Measurements from ENCODE around the gene NRCAM. TPM values are rescaled to one million over a fixed set of nuclear protein-coding genes. Genes with fewer than 3 reads are reported as not detected.

Gene NRCAM
- total RNA-seq, 1 experiment from 2014 or later, result 2.7 TPM

GRCh38 chr7:108211382-108212201 is 244.6 kb downstream of the NRCAM start:
- no peaks in the 10 kb centered on the region for H3K27me3 Mint-ChIP-seq (ENCODE audit: low read depth)
- DNase-seq (ENCODE audit: low spot score) (peak; percentile 44), ATAC-seq (peak; percentile 62; the same call in 1 of the 2 replicates)
- CTCF ChIA-PET, result no interaction called here
- peaks cover 13% of the 10 kb centered on the region for H3K36me3 Mint-ChIP-seq
- no peak overlapping the region for H3K27ac Mint-ChIP-seq
- POLR2A ChIA-PET, result no interaction called here
- H3K9me3 Mint-ChIP-seq, result peaks cover 25% of the 10 kb centered on the region
- no peak overlapping the region for H3K4me3 Mint-ChIP-seq
- H3K4me1 Mint-ChIP-seq, result peaks cover 4% of the 10 kb centered on the region; the same call in 1 of the 2 replicates
- TF ChIP-seq NFE2L1 (CRISPR knock-in tag; IDR thresholded peaks at IDR 0.05), result peak; percentile 89
- TF ChIP-seq ELF4 (CRISPR knock-in tag; IDR thresholded peaks at IDR 0.05; ENCODE audit: low read depth), result no peak

DNA sequence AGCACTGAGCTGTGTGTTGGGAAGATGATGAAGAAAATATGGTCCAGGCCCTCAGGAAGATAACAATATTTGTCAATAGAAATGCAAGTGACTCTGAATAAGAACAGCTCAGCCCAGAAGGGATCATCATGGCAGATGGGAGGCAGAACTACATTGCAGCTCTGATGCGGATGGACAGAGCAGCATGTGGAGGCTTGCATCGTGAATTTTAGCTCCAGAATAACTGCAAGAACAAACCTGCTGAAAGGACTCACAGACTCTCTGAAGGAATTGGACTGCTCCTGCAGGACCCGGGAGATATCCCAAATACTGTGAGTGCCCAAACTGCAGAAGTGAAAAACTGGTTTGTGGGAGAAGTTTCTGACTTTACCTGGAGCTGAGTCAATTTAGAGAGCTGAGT is 245.4 kb downstream of the NRCAM start:
- peaks cover 21% of the 10 kb centered on the region for H3K9me3 Mint-ChIP-seq
- H3K27ac Mint-ChIP-seq, result no peak overlapping the region
- POLR2A ChIA-PET, result no interaction called here
- H3K4me1 Mint-ChIP-seq, result peaks cover 4% of the 10 kb centered on the region; the same call in 1 of the 2 replicates
- H3K27me3 Mint-ChIP-seq (ENCODE audit: low read depth), result no peaks in the 10 kb centered on the region
- H3K36me3 Mint-ChIP-seq, result peaks cover 8% of the 10 kb centered on the region
- ATAC-seq (no peak), DNase-seq (ENCODE audit: low spot score) (no peak)
- H3K4me3 Mint-ChIP-seq, result no peak overlapping the region
- TF ChIP-seq ZNF423 (CRISPR knock-in tag; IDR thresholded peaks at IDR 0.05) (no peak), ESRRA (CRISPR knock-in tag; IDR thresholded peaks at IDR 0.05; ENCODE audit: borderline replicate concordance) (no peak), E2F4 (CRISPR knock-in tag; IDR thresholded peaks at IDR 0.05; ENCODE audit: borderline replicate concordance, low read depth) (no peak), GRHL2 (CRISPR knock-in tag; IDR thresholded peaks at IDR 0.05; ENCODE audit: insufficient replicate concordance, severe bottlenecking) (no peak), JAZF1 (CRISPR knock-in tag; IDR thresholded peaks at IDR 0.05) (no peak), ATF1 (CRISPR knock-in tag; IDR thresholded peaks at IDR 0.05) (no peak), SMAD3 (CRISPR knock-in tag; IDR thresholded peaks at IDR 0.05; ENCODE audit: borderline replicate concordance) (no peak), ZNF232 (CRISPR knock-in tag; IDR thresholded peaks at IDR 0.05) (no peak), ETV6 (CRISPR knock-in tag; IDR thresholded peaks at IDR 0.05) (no peak), AFF4 (CRISPR knock-in tag; IDR thresholded peaks at IDR 0.05; ENCODE audit: borderline replicate concordance) (no peak)
- TF ChIP-seq, protein P1, sequence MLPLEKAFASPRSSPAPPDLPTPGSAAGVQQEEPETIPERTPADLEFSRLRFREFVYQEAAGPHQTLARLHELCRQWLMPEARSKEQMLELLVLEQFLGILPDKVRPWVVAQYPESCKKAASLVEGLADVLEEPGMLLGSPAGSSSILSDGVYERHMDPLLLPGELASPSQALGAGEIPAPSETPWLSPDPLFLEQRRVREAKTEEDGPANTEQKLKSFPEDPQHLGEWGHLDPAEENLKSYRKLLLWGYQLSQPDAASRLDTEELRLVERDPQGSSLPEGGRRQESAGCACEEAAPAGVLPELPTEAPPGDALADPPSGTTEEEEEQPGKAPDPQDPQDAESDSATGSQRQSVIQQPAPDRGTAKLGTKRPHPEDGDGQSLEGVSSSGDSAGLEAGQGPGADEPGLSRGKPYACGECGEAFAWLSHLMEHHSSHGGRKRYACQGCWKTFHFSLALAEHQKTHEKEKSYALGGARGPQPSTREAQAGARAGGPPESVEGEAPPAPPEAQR (CRISPR knock-in tag; IDR thresholded peaks at IDR 0.05), result no peak
- TF ChIP-seq, protein P2, sequence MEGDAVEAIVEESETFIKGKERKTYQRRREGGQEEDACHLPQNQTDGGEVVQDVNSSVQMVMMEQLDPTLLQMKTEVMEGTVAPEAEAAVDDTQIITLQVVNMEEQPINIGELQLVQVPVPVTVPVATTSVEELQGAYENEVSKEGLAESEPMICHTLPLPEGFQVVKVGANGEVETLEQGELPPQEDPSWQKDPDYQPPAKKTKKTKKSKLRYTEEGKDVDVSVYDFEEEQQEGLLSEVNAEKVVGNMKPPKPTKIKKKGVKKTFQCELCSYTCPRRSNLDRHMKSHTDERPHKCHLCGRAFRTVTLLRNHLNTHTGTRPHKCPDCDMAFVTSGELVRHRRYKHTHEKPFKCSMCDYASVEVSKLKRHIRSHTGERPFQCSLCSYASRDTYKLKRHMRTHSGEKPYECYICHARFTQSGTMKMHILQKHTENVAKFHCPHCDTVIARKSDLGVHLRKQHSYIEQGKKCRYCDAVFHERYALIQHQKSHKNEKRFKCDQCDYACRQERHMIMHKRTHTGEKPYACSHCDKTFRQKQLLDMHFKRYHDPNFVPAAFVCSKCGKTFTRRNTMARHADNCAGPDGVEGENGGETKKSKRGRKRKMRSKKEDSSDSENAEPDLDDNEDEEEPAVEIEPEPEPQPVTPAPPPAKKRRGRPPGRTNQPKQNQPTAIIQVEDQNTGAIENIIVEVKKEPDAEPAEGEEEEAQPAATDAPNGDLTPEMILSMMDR (IDR thresholded peaks at IDR 0.05), result no peak
- TF ChIP-seq, protein P3, sequence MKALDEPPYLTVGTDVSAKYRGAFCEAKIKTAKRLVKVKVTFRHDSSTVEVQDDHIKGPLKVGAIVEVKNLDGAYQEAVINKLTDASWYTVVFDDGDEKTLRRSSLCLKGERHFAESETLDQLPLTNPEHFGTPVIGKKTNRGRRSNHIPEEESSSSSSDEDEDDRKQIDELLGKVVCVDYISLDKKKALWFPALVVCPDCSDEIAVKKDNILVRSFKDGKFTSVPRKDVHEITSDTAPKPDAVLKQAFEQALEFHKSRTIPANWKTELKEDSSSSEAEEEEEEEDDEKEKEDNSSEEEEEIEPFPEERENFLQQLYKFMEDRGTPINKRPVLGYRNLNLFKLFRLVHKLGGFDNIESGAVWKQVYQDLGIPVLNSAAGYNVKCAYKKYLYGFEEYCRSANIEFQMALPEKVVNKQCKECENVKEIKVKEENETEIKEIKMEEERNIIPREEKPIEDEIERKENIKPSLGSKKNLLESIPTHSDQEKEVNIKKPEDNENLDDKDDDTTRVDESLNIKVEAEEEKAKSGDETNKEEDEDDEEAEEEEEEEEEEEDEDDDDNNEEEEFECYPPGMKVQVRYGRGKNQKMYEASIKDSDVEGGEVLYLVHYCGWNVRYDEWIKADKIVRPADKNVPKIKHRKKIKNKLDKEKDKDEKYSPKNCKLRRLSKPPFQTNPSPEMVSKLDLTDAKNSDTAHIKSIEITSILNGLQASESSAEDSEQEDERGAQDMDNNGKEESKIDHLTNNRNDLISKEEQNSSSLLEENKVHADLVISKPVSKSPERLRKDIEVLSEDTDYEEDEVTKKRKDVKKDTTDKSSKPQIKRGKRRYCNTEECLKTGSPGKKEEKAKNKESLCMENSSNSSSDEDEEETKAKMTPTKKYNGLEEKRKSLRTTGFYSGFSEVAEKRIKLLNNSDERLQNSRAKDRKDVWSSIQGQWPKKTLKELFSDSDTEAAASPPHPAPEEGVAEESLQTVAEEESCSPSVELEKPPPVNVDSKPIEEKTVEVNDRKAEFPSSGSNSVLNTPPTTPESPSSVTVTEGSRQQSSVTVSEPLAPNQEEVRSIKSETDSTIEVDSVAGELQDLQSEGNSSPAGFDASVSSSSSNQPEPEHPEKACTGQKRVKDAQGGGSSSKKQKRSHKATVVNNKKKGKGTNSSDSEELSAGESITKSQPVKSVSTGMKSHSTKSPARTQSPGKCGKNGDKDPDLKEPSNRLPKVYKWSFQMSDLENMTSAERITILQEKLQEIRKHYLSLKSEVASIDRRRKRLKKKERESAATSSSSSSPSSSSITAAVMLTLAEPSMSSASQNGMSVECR (CRISPR knock-in tag; IDR thresholded peaks at IDR 0.05; ENCODE audit: borderline replicate concordance), result no peak
- CTCF ChIA-PET, result no interaction called here
